ENCODE results near the gene TRIM72.

DNA sequence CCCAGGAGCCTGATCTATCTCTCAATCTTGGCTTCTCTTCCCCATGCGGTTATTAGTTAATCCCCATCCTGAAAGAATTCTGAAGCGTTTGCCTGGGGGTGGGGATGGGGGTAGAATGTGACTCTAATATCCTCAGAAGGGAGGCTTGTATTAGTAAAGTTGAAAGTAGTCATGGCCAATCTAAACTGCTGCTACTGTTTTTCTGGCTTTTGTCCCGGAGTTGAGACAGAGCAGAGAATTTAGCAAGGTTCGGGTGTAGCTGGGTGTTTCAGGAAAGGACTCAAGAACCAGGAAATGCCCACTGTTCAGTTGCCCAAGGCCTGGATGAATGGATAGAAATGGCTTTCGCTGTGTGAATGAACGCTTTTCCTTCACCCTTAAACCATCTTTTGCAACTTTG, 28.3 kb downstream of the TRIM72 start:
- TF ChIP-seq POLR2A (IDR thresholded peaks at IDR 0.05; ENCODE audit: extremely low read depth, insufficient read length) (no peak), MYC (IDR thresholded peaks at IDR 0.05; ENCODE audit: low read depth, low read length) (no peak)
- TF ChIP-seq, protein P1, sequence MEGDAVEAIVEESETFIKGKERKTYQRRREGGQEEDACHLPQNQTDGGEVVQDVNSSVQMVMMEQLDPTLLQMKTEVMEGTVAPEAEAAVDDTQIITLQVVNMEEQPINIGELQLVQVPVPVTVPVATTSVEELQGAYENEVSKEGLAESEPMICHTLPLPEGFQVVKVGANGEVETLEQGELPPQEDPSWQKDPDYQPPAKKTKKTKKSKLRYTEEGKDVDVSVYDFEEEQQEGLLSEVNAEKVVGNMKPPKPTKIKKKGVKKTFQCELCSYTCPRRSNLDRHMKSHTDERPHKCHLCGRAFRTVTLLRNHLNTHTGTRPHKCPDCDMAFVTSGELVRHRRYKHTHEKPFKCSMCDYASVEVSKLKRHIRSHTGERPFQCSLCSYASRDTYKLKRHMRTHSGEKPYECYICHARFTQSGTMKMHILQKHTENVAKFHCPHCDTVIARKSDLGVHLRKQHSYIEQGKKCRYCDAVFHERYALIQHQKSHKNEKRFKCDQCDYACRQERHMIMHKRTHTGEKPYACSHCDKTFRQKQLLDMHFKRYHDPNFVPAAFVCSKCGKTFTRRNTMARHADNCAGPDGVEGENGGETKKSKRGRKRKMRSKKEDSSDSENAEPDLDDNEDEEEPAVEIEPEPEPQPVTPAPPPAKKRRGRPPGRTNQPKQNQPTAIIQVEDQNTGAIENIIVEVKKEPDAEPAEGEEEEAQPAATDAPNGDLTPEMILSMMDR (IDR thresholded peaks at IDR 0.05; ENCODE audit: low read depth, low read length) = no peak
- TF ChIP-seq, protein P2, sequence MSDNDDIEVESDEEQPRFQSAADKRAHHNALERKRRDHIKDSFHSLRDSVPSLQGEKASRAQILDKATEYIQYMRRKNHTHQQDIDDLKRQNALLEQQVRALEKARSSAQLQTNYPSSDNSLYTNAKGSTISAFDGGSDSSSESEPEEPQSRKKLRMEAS (IDR thresholded peaks at IDR 0.05; ENCODE audit: low read depth, low read length) = no peak

Measured in NB4 (cell line).